ENCODE data around the gene PPARA.

DNA sequence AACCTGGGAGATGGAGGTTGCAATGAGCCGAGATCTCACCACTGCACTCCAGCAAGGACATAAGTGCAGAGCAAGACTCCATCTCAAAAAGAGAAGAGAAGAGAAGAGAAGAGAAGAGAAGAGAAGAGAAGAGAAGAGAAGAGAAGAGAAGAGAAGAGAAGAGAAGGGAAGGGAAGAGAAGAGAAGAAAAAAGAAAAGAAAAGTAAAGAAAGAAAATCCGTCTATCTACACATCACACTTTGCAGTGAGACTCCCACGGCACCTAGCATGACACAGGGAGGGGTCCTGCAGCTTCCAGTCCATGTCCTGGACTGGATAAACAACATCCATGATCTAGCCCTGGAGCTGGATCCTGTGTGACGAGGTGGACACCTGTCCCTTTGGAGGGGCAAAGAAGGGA, 4.0 kb upstream of the PPARA start:
- no peak for TF ChIP-seq POLR2A (IDR thresholded peaks at IDR 0.05)
- no peak for TF ChIP-seq CTCF (IDR thresholded peaks at IDR 0.05)
